Left cardiac atrium (tissue), 4 donors: ENCODE data around the gene ZIC1. TPM values are rescaled to one million over a fixed set of nuclear protein-coding genes. Genes with fewer than 3 reads are reported as not detected.

ENCODE experiments used
- ATAC-seq, 2 donors: fragments of 200-7000 bp; cut with Tn5 transposase; one replicate each; pipeline ENCODE4 v1.9.1; 2020; ENCODE audit warnings: mild to moderate bottlenecking in 2 of 2, moderate library complexity in 2 of 2
- DNase-seq: peaks from one replicate; pipeline ENCODE4 v3.0.0-alpha.2; 2020
- intact Hi-C, 2 donors: fragments of 100-400 bp; cut with DNase I; formaldehyde crosslinking; loops; one replicate each; pipeline versions ENCODE4 v1.14.1 to v1.15.1; 2022 to 2023
- total RNA-seq, 2 donors: library from RNA; stranded (reverse); fragmentation: NEBNext Ultra II Directional; extraction: Animal tissue kit (Norgen Biotek cat#: 25700); gene quantifications; one replicate each; pipeline ENCODE4 v1.2.1, GENCODE V29; 2021
- donor health status: DM: no; HTN: yes; CAD: no.
- donor health status: DM: no; HTN: yes; CAD: no; lungs with severe emphysema.
- donor health status: DM: yes; HTN: yes; CAD: no.
- donor health status: Dilated cardiomyopathy.

The ZIC1 gene
- total RNA-seq, 2 donors from 2014 or later: not detected

DNA sequence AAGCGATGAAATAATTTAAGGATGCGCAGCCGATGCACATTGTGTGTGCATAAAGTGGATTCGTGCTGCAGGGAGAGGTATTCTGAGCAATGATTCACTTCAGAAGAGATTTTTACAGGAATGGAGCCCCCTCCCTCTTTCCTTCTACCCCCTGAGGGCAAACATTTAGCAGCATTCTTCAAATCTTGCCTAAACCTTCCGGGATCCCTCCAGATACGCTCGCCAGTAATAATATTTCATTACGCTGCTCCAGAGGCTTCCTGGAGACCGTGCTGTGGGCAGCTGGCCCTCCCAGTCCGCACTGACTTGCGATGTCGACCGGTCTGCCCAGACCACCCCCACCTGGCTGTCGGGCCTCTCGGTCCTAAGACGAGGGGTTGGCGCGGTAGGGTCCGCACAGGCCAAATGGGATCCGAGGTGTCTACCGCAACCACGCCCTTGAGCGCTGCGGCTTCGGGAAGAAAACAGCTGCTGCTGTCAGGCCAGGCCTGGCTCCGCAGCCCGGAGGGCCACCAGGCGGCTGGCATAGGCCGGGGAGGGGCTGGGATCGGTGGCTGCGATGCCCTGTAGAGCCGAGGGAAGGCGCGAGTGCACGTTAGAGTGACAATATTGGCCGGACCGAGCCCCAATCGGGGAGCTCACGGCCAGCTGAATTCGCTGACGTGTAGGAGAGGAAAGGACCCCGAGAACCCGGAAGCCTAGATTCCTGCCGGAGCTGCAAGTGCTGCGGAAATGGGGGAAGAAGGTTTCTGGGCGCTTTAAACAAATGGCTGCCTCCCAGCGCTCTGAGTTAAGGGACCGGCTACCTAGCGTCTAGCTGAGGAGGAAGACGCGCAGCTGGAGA lies 17.2 kb upstream of the ZIC1 start:
- DNase-seq (no peak), ATAC-seq (peak; percentile 29 to 60)
- intact Hi-C loops: no loop called here

DNA sequence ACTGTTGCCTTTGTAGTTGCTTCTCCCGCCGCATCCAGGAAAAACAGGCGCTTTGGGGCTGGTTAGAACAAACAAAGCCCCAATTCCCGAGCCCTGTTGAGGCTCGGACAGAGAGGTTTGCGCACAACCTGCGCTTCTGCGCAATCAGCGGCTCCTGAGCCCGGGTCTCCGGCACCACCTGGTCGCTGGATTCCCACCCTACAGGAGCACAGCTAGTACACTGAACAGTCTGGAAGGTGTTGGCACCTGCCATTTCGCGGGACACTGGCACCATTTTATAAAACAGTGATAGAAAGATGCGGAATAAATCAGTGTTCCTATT lies 16.6 kb upstream of the ZIC1 start:
- intact Hi-C loops: no loop called here
- ATAC-seq (no peak), DNase-seq (no peak)

DNA sequence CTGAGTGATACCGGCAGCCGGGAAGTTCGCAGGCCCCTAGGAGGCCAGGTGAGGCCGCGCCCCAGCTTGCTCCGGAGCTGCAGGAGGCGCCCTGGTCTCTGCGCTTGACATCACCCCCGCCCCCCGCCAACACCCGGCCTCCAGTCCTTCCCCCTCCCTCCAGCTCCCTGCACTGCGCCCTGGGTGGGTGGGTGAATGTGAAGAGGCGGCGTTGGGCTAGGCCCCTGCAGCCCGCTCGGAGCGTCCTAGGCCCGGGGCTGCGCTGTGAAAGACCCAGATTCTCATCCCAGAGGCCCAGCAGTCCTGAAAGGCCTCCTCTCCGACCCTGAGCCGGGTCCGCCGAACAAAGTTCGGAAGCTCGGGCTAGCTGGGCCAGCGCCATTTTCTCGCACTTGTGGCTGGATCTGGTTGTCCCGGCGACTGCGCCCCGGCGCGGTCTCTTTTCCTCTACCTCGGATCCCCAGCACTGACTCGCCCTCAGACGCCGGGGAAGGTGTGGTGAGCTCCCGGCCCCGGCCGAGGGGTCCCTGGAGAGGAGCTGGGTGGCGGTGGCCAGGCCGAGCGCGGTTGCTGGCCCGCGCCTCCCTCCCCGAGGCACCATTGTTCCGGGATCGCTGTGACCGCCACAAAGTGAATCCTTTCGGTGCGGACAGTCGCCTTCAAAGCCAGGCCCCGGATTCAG lies 15.8 kb upstream of the ZIC1 start:
- intact Hi-C loops: no loop called here
- ATAC-seq: peak; percentile 20 to 26
- no peak for DNase-seq

DNA sequence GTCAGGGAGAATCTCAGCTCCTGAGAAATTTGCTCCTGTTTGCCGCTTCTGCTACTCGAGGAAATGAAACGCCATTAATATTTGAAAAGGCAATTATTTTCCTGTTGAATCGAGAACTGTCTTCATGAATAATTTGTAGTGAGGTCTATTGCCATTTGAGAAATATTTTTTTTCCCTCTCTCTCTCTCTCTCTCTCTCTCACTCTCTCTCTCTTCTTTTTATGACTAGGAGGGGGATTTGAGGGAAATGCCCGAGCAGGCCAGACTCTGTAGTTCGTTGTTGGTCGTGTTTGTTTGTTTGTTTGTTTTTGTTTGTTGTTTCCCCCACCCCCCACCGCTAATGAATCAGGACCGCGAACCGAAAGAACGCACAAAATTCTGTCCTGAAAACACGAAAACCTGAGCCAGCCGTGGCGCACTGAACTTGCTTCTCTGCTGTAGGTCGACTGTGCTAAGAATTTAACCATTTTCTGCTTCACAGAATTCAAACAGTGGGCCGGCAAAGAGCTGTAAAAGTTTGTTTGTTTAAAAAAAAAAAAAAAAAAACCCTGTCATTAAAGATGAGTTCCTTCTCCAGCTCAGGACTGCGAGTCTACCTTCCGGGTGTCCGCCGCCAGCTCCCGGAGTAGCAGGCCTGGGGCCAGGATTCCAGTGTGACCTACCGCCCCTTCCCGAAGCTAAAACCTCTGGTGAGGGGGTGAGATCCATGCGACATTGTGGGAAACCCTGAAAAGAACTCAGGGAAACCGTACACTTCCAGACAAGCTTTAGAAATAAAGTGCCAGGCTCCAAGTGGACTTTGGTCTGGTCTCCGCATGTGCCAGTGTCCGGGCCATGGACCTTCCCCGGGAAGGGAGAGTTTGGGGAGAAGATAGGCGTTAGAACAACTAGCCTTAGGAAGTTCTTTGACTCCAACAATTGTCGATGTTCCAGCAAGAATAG lies 15.0 kb upstream of the ZIC1 start:
- DNase-seq (no peak), ATAC-seq (no peak)
- intact Hi-C loops: no loop called here

DNA sequence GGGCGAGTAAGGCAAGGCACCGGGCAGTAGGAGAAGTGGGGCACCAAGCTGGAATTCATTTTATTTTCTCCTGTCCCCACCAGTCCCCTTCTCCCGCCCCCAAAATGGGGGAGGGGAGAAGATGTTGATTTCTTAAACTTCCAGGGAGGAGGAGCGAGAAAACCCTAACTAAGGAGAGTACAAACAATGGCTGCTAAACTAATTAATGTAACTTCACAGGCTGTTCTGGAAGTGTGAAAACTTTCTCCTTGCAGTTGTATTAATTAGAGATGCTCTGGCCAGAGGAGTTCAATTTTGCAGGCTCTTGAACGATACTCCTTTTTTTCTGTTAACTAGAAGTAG lies 14.3 kb upstream of the ZIC1 start:
- intact Hi-C loops: no loop called here
- ATAC-seq (no peak), DNase-seq (no peak)

DNA sequence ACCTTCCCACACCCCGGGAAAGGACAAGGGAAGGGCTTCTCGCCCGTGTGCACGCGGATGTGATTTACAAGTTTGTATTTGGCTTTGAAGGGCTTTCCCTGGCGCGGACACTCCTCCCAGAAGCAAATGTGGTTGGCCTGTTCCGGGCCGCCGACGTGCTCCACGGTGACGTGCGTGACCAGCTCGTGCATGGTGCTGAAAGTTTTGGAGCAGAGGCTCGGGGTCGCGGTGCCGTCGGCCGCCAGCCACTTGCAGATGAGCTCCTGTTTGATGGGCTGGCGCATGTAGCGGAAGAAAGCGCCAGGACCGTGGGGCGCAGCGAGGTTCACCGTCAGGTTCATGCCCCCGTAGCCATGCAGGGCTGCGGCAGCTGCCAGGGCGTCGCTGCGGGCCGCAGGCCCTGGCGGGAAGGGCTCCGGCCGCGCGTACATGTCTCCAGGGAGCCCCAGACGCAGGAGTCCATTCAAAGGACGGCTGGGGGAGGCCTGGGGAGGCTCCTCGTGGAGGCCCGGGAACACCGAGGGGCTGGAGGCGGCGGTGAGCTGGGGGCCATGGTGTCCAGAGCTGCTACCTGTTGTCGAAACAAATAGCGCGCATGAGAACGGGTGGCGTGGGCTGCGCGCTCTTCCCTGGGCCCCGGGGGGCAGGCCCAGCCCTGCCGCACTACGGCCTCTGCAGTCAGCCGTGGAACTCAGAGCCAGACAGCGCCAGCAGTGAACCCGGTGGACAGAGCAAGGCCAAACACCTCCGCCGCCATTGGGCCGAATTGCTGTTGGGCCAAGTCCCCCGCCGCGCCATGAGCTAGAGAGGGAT lies 13.1 kb upstream of the ZIC1 start:
- intact Hi-C loops: no loop called here
- no peak for ATAC-seq

DNA sequence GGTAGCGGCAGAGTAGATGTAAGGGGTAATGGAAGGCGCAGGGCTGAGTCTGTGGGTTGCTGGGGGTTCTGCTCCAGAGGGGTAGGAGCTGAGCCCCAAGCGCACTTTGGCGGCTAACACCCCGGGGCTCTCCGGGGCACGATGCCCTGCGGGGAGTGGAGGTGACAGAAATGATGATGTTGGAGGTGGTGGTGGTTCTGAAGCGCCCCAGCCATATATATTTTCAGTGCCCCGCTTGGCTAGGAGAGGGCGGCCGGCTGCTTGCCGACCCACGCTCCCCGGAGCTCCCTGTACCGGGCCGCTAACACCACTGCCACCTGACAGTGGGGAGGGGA lies 12.5 kb upstream of the ZIC1 start:
- ATAC-seq: no peak
- intact Hi-C loops: no loop called here
- no peak for DNase-seq

More for the DNA sequence above, 13.1 kb upstream of the ZIC1 start:
- DNase-seq: no peak

DNA sequence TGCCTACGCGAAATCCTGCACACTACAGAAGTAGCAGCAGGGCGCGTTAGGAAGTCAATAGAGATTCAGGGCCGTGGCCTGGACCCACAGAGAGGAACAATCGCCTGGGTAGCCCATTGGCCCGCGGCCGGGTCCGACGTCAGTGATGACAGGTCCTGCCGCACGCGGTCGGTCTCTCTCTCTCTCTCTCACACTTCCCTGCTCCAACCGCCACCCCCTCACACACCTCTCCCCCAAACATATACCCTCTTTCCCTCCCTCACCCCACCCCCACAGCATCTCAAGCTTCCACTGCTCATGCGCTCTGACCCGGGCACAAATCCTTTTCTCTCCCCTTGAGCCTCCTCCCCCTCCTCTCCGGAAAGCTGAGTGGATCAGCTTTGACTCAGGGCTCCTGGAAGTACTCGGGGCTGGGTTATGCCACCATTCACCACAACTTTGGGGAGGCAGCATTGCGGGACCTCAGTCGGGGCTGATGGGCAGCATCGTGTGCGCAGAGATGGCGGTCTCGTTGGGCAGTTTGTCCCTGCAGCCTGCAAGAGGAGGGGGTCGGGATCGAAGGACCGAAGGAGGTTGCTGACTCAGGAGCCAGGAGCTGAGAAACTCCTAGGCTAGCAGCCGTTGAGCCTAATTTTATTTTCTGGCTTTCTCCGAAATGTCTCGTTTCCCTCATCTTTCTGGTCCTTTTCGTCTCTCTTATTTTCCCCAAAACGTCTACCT lies 11.8 kb upstream of the ZIC1 start:
- DNase-seq: no peak
- intact Hi-C loops: no loop called here
- no peak for ATAC-seq

DNA sequence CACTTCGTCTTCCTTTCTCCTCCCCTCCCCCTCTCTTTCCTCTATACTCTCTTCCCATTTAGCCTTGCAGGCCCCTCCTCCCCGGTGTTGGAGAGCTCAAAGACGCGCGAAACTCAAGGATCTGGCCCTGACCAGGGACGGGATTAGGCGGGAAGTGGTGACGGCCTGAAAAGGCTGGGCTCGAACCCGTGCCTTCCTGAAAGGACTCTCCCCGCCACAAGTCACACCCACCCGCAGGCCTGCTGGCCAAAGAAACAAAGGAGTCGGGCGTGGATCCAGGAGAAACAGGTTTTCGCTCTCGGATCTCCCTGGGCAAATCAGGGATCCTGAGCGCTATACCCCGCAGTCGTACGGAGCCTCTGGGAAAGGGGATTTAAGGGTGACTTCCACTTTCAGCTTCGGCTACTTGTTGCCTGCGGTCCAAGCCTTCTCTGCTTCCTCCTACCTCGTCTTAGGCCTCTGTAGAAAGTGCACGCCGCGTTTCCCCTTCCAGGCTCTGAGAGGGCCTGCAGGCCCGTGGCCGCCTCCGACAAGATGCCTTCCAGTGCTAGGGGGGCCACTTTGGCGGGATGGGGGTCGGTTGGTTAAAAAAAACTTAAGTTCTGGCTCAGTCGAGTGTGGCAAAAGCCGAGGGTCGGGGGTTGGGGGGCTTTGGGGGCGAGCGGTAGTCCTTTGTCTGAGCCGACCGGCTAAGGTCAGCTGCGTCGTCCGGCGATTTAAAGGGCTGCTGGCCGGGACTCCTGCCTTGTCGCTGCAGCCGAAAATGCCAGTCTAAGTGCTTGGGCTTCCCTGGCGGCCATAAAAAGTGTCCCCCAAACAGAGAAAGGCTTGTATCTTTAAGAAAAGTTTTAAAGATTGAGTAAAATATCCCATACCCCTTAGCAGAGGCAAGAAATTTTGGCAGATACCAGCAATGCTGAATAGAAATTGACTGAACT lies 11.0 kb upstream of the ZIC1 start:
- DNase-seq (no peak), ATAC-seq (no peak)
- intact Hi-C loops: no loop called here

DNA sequence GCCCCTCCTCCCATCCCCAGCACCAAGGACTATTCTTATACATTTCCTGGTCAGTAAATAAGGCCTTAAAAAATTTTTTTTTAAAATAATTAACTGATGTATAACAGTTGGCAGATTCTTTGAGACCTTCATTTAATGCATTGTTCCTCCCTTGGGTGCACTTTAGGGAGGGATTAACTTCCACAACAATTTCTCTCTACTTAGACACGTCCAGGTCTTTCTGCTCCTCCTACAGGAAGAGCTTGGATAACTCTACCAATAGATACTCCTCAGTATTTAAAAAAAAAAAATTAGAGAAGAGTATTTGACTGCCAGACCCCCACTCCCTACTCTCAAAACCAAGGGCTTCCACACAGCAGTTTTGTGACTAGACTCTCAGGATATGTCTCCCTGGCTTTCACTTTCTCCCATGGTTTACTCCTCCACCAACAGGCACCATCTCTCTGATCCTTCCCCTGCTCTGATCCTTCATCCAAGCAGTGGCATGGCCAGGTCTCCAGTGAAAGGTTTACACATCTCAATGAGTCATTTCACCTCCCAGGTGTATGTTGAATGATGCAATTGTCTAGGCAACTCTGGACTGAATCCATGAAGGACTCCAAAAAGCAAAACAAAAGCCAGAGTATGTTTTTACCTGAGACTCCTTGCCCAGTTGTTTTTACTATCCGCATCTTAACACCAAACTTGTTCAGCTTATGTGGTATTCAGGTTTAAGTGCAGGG lies 10.2 kb upstream of the ZIC1 start:
- no peak for DNase-seq
- ATAC-seq: no peak
- intact Hi-C loops: no loop called here

DNA sequence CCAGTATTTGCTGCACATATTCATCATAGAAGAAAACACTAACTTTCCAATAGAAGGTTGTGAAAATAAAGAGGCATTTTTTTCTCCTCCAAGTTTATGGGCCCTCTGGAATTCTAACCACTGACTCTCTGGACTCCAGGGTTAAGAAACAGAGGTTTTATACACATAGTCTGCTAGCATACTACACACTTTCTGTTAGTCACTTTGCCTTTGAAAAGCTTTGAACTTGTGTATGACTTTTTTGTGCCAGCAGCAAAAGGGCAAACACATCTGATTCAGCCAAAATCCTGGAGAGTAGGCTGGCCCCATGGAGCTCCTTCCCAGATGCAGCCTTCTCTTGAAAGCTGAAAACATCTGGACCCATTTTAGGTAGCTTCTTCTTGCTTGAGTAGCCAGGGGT lies 9.1 kb upstream of the ZIC1 start:
- no peak for DNase-seq
- ATAC-seq: no peak
- intact Hi-C loops: no loop called here

DNA sequence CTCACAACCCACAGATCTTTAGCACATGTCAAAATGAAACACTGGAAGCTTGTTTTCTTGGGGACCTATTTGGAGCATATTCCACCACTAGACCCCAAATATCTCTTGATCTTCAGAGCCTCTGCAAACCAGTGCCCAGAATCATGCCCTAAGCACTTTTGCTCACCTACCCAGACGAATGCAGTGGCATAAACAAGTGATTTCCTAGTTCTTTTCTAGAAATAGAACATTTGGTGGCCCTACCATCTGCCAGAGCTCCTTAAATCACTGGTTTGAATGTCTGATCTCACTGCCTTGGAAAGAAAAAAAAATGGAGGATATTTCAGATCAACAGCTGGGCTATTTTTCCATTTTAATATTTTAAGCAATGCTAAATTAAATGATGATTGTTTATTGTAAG lies 8.2 kb upstream of the ZIC1 start:
- no peak for DNase-seq
- intact Hi-C loops: no loop called here
- no peak for ATAC-seq

DNA sequence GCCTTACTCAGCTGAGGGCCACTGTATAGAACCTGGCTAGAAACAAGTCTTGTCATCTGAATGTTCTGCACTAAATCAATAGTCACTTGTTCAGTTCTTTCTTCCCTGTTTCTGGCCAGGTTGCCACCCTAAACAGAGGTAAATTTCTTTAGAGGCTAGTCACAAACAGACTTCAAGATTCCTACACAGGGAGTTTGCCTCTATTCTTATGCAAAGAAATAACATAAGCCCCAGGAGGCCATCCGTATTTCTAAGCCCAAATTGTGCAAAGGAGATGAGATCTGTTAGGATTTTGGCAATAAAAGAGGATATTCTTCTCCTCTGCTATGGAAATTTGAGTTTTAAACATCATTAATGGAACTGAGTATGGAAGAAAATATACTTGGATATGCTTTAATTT lies 7.7 kb upstream of the ZIC1 start:
- DNase-seq: no peak
- intact Hi-C loops: no loop called here
- no peak for ATAC-seq

DNA sequence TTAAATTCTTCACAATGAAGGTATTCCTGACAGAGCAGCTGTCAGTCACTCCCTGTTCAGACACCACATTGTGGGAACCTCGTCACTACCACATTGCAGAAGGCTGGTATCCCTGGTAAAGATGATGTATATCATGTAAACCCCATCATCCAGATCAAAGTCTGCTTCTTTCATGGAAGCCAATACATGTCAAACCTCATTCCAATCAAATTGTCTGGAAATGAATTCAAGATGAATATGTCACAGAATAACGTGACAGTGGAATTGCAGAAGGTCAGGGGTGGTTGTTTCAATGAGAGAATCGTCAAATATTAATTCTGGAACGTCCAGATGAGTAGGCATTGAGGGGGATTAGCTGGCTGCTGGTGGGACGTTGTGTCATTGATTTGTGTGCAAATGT lies 7.0 kb upstream of the ZIC1 start:
- DNase-seq: no peak
- intact Hi-C loops: no loop called here
- no peak for ATAC-seq

DNA sequence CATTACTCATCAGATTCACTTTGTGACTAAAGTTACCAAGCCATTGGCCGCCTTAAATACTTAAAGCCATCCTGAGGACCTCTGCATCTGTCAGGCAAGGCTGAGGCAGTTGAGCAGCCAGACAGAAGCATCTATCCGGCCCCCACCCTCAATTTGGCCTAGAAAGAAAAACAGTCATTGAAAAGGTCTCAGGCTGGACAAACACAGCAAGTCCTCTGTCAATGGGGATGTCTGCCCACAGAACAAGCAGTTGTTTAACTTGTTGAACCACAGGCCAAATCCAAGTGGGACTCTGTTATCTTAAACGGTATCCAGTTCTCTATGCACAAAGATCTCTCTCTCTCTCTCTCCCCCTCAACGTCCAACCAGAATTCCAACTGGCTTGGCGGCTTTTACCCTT lies 5.7 kb upstream of the ZIC1 start:
- ATAC-seq (no peak), DNase-seq (no peak)
- intact Hi-C loops: no loop called here

DNA sequence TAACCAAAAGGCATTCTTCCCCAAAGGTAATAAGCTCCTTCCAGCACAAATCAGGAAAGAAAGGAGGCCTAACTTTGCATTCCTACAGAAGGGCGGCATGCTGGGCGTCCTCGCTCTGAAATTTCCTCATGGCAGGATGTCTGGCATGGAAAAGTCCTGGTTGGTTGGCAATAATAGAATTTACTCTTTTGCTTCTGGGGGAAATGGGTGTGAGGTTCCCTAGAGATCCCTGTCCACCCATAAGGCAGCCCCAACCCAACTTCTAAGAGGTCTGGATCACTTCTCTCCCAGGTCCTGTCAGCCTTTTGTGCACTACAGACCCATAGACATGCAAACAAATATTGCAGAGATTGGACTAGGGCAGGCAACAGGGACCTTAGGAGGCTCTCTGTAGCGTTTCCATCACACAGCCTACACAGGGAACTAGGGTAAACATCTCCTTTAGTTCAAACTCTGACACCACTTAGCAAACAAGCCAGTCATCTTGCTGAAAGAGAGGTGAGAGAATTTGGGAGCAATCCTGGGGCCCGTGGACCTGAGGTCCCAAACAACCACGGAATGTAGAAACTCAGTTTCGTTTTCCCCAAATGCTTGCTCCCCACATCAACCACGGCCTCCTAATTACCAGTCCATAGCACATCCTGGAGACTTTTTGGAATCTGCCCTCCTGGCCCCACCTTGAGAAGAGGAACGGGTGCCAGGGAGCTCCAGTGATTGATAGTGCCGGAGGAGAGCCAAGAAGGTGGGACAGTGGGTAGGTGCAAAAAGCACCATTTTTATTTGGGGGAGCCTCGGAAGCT lies 5.0 kb upstream of the ZIC1 start:
- intact Hi-C loops: no loop called here
- no peak for ATAC-seq
- no peak for DNase-seq
